H9 (cell line): ENCODE data around the gene CPNE2. TPM values are rescaled to one million over a fixed set of nuclear protein-coding genes. Genes with fewer than 3 reads are reported as not detected.
A peak's percentile ranks its signal among the peaks of the same experiment; 100 is the strongest.

Experiments
- DNase-seq: peaks from one replicate; pipeline ENCODE4 v3.0.0-alpha.2; 2017
- H2AFZ ChIP-seq: one replicate; pipeline ENCODE4 v1.6.1; 2013; ENCODE audit warnings: mild to moderate bottlenecking, low read length, control low read depth, moderate library complexity
- H2AK5ac ChIP-seq: 2 replicates; pipeline ENCODE4 v1.6.1; 2013; ENCODE audit warnings: low read length, control low read depth, mixed read lengths; ENCODE audit not compliant: insufficient read length
- H2BK120ac ChIP-seq: one replicate; pipeline ENCODE4 v1.6.1; 2013; ENCODE audit warnings: low read depth, mild to moderate bottlenecking, low read length, control low read depth, inconsistent platforms; ENCODE audit not compliant: poor library complexity, severe bottlenecking
- H2BK12ac ChIP-seq: 2 replicates; pipeline ENCODE4 v1.6.1; 2013; ENCODE audit warnings: low read length, control low read depth, mixed read lengths, low read depth; ENCODE audit not compliant: insufficient read length
- H2BK15ac ChIP-seq: 2 replicates; pipeline ENCODE4 v1.6.1; 2013; ENCODE audit warnings: low read depth, low read length, control low read depth
- H2BK20ac ChIP-seq: one replicate; pipeline ENCODE4 v1.6.1; 2013; ENCODE audit warnings: low read depth, mild to moderate bottlenecking, low read length, control low read depth, inconsistent platforms; ENCODE audit not compliant: poor library complexity, severe bottlenecking
- H2BK5ac ChIP-seq: 2 replicates; pipeline ENCODE4 v1.6.1; 2013; ENCODE audit warnings: low read length, control low read depth, mixed read lengths; ENCODE audit not compliant: insufficient read length
- H3K14ac ChIP-seq: 2 replicates; pipeline ENCODE4 v1.6.1; 2013; ENCODE audit warnings: low read length, control low read depth; ENCODE audit not compliant: insufficient read depth
- H3K18ac ChIP-seq: 2 replicates; pipeline ENCODE4 v1.6.1; 2013; ENCODE audit warnings: low read depth, mild to moderate bottlenecking, mixed read lengths, low read length, control low read depth; ENCODE audit not compliant: insufficient read length
- H3K23ac ChIP-seq: 2 replicates; pipeline ENCODE4 v1.6.1; 2013; ENCODE audit warnings: low read length, control low read depth, mixed read lengths, low read depth; ENCODE audit not compliant: insufficient read length
- H3K23me2 ChIP-seq: 2 replicates; pipeline ENCODE4 v1.6.1; 2013; ENCODE audit warnings: low read depth, mild to moderate bottlenecking, mixed read lengths, low read length, control low read depth; ENCODE audit not compliant: insufficient read length, poor library complexity, severe bottlenecking
- H3K27ac ChIP-seq: 2 replicates; pipeline ENCODE4 v1.5.1; 2013; ENCODE audit warnings: low read length, control low read depth, mixed read lengths, low read depth; ENCODE audit not compliant: insufficient read length
- H3K27me3 ChIP-seq: 2 replicates; pipeline ENCODE4 v1.6.1; 2013; ENCODE audit warnings: low read length, control low read depth, inconsistent platforms; ENCODE audit not compliant: insufficient read depth
- H3K4ac ChIP-seq: 2 replicates; pipeline ENCODE4 v1.6.1; 2013; ENCODE audit warnings: low read depth, mild to moderate bottlenecking, control low read depth, inconsistent platforms, low read length, moderate library complexity
- H3K4me1 ChIP-seq: 2 replicates; pipeline ENCODE4 v1.6.1; 2013; ENCODE audit warnings: low read length, control low read depth, inconsistent platforms; ENCODE audit not compliant: insufficient read depth
- H3K4me2 ChIP-seq: 2 replicates; pipeline ENCODE4 v1.6.1; 2013; ENCODE audit warnings: low read length, control low read depth, mixed read lengths; ENCODE audit not compliant: insufficient read length, insufficient read depth
- H3K56ac ChIP-seq: 2 replicates; pipeline ENCODE4 v1.6.1; 2013; ENCODE audit warnings: low read depth, mild to moderate bottlenecking, mixed read lengths, low read length, control low read depth; ENCODE audit not compliant: insufficient read length
- H3K79me1 ChIP-seq: 2 replicates; pipeline ENCODE4 v1.6.1; 2013; ENCODE audit warnings: low read depth, mild to moderate bottlenecking, moderate library complexity, low read length, control low read depth, inconsistent platforms; ENCODE audit not compliant: insufficient read depth, poor library complexity, severe bottlenecking
- H3K79me2 ChIP-seq: 2 replicates; pipeline ENCODE4 v1.6.1; 2013; ENCODE audit warnings: low read length, control low read depth, inconsistent platforms; ENCODE audit not compliant: insufficient read depth
- H3K9ac ChIP-seq: 2 replicates; pipeline ENCODE4 v1.6.1; 2013; ENCODE audit warnings: low read length, control low read depth, mixed read lengths; ENCODE audit not compliant: insufficient read length; ENCODE audit errors: extremely low read depth
- H3K9me3 ChIP-seq: one replicate; pipeline ENCODE4 v1.6.1; 2013; ENCODE audit warnings: low read depth, low read length, inconsistent platforms; ENCODE audit not compliant: control insufficient read depth
- H3T11ph ChIP-seq: one replicate; pipeline ENCODE4 v1.6.1; 2013; ENCODE audit warnings: mild to moderate bottlenecking, low read length, control low read depth, inconsistent platforms
- H4K20me1 ChIP-seq: one replicate; pipeline ENCODE4 v1.6.1; 2013; ENCODE audit not compliant: control insufficient read depth, insufficient read length, insufficient read depth
- H4K5ac ChIP-seq: 2 replicates; pipeline ENCODE4 v1.6.1; 2013; ENCODE audit warnings: low read depth, mild to moderate bottlenecking, mixed read lengths, low read length, control low read depth; ENCODE audit not compliant: insufficient read length
- H4K8ac ChIP-seq: replicated peaks from 2 replicates; pipeline ENCODE4 v1.6.1; 2013; ENCODE audit warnings: low read length, control low read depth, mixed read lengths, low read depth; ENCODE audit not compliant: insufficient read length
- H4K91ac ChIP-seq: 2 replicates; pipeline ENCODE4 v1.6.1; 2013; ENCODE audit warnings: low read depth, mild to moderate bottlenecking, moderate library complexity, mixed read lengths, low read length, control low read depth; ENCODE audit not compliant: insufficient read length
- H3K27ac Mint-ChIP-seq, 3 experiments: 2 replicates in 2 of 3; 3 replicates in 1 of 3; pipeline ENCODE4 v1.8.0; 2020 to 2021; ENCODE audit warnings: mixed read lengths in 3 of 3, mild to moderate bottlenecking in 1 of 3, moderate library complexity in 1 of 3
- H3K27me3 Mint-ChIP-seq: 2 replicates; pipeline ENCODE4 v1.8.0; 2021; ENCODE audit warnings: low read depth, mild to moderate bottlenecking, moderate library complexity, mixed read lengths
- H3K36me3 Mint-ChIP-seq, 3 experiments: 2 replicates in 2 of 3; 3 replicates in 1 of 3; pipeline ENCODE4 v1.8.0; 2020 to 2021; ENCODE audit warnings: low read depth in 3 of 3, mixed read lengths in 3 of 3; ENCODE audit not compliant: insufficient read depth in 1 of 3
- H3K4me1 Mint-ChIP-seq, 2 experiments: 2 replicates each; pipeline ENCODE4 v1.8.0; 2020; ENCODE audit warnings: mixed read lengths in 2 of 2
- H3K4me3 Mint-ChIP-seq, 2 experiments: 2 replicates in 1 of 2; 3 replicates in 1 of 2; pipeline ENCODE4 v1.8.0; 2020 to 2021; ENCODE audit warnings: mild to moderate bottlenecking in 2 of 2, mixed read lengths in 2 of 2, moderate library complexity in 1 of 2
- H3K9me3 Mint-ChIP-seq, 2 experiments: 2 replicates in 1 of 2; 3 replicates in 1 of 2; pipeline ENCODE4 v1.8.0; 2020; ENCODE audit warnings: mild to moderate bottlenecking in 2 of 2, mixed read lengths in 2 of 2, moderate library complexity in 1 of 2
- WGBS: extraction: QIAGEN DNeasy Blood & Tissue Kit; methylation state at CpG from one replicate; pipeline ENCODE4 v1.1.7; 2013; ENCODE audit warnings: missing lambda C conversion rate, low lambda C conversion rate, mixed read lengths; ENCODE audit not compliant: insufficient read length; ENCODE audit errors: extremely low coverage; 5-methylcytosine and 5-hydroxymethylcytosine counted together
- total RNA-seq: library from RNA; stranded (reverse); gene quantifications from 2 replicates; pipeline ENCODE4 v1.2.1, GENCODE V29; 2021
- TF ChIP-seq, protein P1 (sequence below): fragments of 200-600 bp; sonication (generic); conservative IDR thresholded peaks from 3 replicates; pipeline ENCODE4 v1.8.0; 2021; ENCODE audit warnings: antibody characterized with exemption, mild to moderate bottlenecking

The CPNE2 gene
- total RNA-seq, 1 experiment from 2014 or later = 8.0 TPM

GRCh38 chr16:57102888-57103851, 10.8 kb downstream of the CPNE2 start:
- H3K23me2 ChIP-seq = no peaks in the 10 kb centered on the region
- no peak overlapping the region for H4K8ac ChIP-seq
- DNase-seq = peak; percentile 45
- H3K56ac ChIP-seq = no peak overlapping the region
- Mint-ChIP-seq H3K36me3 (no peaks in the 10 kb centered on the region), H3K27ac (peak overlapping the region in 2 of 3 experiments; percentile 36 to 91; a peak in 2 of 7 replicates), H3K4me3 (no peak overlapping the region), H3K27me3 (peaks cover 2% of the 10 kb centered on the region; the same call in 1 of the 2 replicates), H3K4me1 (peaks cover 30 to 48% of the 10 kb centered on the region in 2 experiments), H3K9me3 (no peaks in the 10 kb centered on the region; a peak in 1 of 5 replicates)
- H4K91ac ChIP-seq = no peak overlapping the region
- H3T11ph ChIP-seq = no peak overlapping the region
- no peaks in the 10 kb centered on the region for H3K27me3 ChIP-seq
- H4K5ac ChIP-seq = no peak overlapping the region
- H3K4me2 ChIP-seq = no peak overlapping the region
- H3K18ac ChIP-seq = no peak overlapping the region
- H2AFZ ChIP-seq = no peak overlapping the region
- H3K27ac ChIP-seq = no peak overlapping the region
- H2AK5ac ChIP-seq = no peak overlapping the region
- H3K4ac ChIP-seq = no peak overlapping the region
- no peaks in the 10 kb centered on the region; the same call in none of the 2 replicates for H3K4me1 ChIP-seq
- TF ChIP-seq, protein P1, sequence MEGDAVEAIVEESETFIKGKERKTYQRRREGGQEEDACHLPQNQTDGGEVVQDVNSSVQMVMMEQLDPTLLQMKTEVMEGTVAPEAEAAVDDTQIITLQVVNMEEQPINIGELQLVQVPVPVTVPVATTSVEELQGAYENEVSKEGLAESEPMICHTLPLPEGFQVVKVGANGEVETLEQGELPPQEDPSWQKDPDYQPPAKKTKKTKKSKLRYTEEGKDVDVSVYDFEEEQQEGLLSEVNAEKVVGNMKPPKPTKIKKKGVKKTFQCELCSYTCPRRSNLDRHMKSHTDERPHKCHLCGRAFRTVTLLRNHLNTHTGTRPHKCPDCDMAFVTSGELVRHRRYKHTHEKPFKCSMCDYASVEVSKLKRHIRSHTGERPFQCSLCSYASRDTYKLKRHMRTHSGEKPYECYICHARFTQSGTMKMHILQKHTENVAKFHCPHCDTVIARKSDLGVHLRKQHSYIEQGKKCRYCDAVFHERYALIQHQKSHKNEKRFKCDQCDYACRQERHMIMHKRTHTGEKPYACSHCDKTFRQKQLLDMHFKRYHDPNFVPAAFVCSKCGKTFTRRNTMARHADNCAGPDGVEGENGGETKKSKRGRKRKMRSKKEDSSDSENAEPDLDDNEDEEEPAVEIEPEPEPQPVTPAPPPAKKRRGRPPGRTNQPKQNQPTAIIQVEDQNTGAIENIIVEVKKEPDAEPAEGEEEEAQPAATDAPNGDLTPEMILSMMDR = no peak
- H2BK20ac ChIP-seq = no peak overlapping the region
- no peaks in the 10 kb centered on the region for H3K79me2 ChIP-seq
- H2BK15ac ChIP-seq = no peak overlapping the region
- no peak overlapping the region for H2BK12ac ChIP-seq
- H3K14ac ChIP-seq = no peak overlapping the region
- H3K79me1 ChIP-seq = no peaks in the 10 kb centered on the region
- no peaks in the 10 kb centered on the region for H3K9me3 ChIP-seq
- H2BK5ac ChIP-seq = no peak overlapping the region
- no peak overlapping the region for H2BK120ac ChIP-seq
- no peak overlapping the region for H3K23ac ChIP-seq
- 100% methylated on average over 1 of the region's 16 CpGs for WGBS
- no peak overlapping the region for H3K9ac ChIP-seq
- H4K20me1 ChIP-seq = no peaks in the 10 kb centered on the region
